ENCODE data around the gene NAT10.

Gene NAT10

GRCh38 chr11:34189191-34189590 lies 83.8 kb downstream of the NAT10 start:
- DNase-seq (ENCODE audit: low read depth), result no peak

GRCh38 chr11:34190192-34191139 lies 85.0 kb downstream of the NAT10 start:
- no peak for DNase-seq (ENCODE audit: low read depth)

DNA sequence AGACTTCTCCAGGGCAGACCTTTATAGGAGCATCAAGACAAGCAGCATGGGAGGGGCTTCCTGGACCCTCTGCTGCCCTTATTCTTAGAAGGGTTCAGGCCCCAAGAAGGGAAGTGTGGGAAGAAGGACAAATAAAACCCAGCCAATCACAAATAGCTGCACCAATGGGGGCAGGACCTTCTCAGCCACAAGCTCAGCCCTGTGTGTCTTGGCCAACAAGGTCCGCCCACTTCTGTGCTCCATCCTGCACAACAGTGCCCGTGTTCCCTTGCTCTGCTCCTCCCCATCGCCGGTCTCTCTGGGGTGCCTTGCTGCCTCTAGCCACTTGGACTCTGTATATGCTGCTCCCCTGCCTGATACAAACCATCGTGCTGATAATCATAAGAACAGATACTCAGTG lies 86.1 kb downstream of the NAT10 start:
- DNase-seq (ENCODE audit: low read depth), result no peak

- no peak for DNase-seq (ENCODE audit: low read depth)
Observed at GRCh38 chr11:34192481-34193401, 87.3 kb downstream of the NAT10 start.

GRCh38 chr11:34194576-34195335 lies 89.3 kb downstream of the NAT10 start:
- no peak for DNase-seq (ENCODE audit: low read depth)

Measured in stimulated activated CD8-positive, alpha-beta memory T cell treated with anti-CD3 and anti-CD28 coated beads, Interleukin-12 subunit alpha, Interleukin-12 subunit beta, amount 100 ng/mL, for 4 hours (primary cell).